Subcutaneous abdominal adipose tissue (tissue), 5 donors: ENCODE data around the gene MOSMO.

Source experiments
- H3K27ac ChIP-seq: one replicate; pipeline ENCODE4 v1.7.0; 2013; ENCODE audit warnings: low read depth, mild to moderate bottlenecking, inconsistent platforms, low read length, moderate library complexity
- H3K27me3 ChIP-seq, 5 donors: one replicate each; pipeline ENCODE4 v1.7.0; 2013; ENCODE audit warnings: low read length in 5 of 5, inconsistent platforms in 1 of 5; ENCODE audit not compliant: control insufficient read depth in 5 of 5, insufficient read depth in 4 of 5
- H3K36me3 ChIP-seq, 5 donors: one replicate each; pipeline ENCODE4 v1.7.0; 2013; ENCODE audit warnings: low read length in 5 of 5; ENCODE audit not compliant: control insufficient read depth in 5 of 5, insufficient read depth in 5 of 5
- H3K4me1 ChIP-seq, 5 donors: one replicate each; pipeline ENCODE4 v1.7.0; 2013; ENCODE audit warnings: low read length in 5 of 5, mild to moderate bottlenecking in 3 of 5, moderate library complexity in 1 of 5; ENCODE audit not compliant: control insufficient read depth in 5 of 5, insufficient read depth in 5 of 5
- H3K4me3 ChIP-seq, 5 donors: one replicate each; pipeline ENCODE4 v1.7.0; 2013; ENCODE audit warnings: low read length in 5 of 5, low read depth in 1 of 5
- H3K9ac ChIP-seq, 5 donors: one replicate each; pipeline ENCODE4 v1.7.0; 2013; ENCODE audit warnings: low read length in 5 of 5, mild to moderate bottlenecking in 4 of 5, moderate library complexity in 3 of 5
- H3K9me3 ChIP-seq, 5 donors: one replicate each; pipeline ENCODE4 v1.7.0; 2013; ENCODE audit warnings: low read length in 5 of 5; ENCODE audit not compliant: control insufficient read depth in 5 of 5
- donor health status: healthy.
- donor health status: healthy.
- donor health status: healthy.
- donor health status: healthy.
- donor health status: healthy.

MOSMO gene

GRCh38 chr16:22007509-22008214 is at the start of gene MOSMO:
MOSMO (plus strand) TSS chr16:22008111; CDS start chr16:22008302, 191 bp downstream.
- H3K4me1 ChIP-seq, result peaks cover 0 to 21% (median 20%) of the 10 kb centered on the region in 5 donors

GRCh38 chr16:21959050-21959449 is 48.9 kb upstream of the MOSMO start:
- Histone ChIP-seq H3K4me3 (no peak overlapping the region), H3K27me3 (no peaks in the 10 kb centered on the region), H3K9ac (no peak overlapping the region), H3K9me3 (no peaks in the 10 kb centered on the region), H3K27ac (no peak overlapping the region), H3K4me1 (peaks cover 3 to 25% (median 13%) of the 10 kb centered on the region in 5 donors), H3K36me3 (peaks cover 48 to 70% (median 64%) of the 10 kb centered on the region in 5 donors)

More at GRCh38 chr16:22007509-22008214, at the start of gene MOSMO:
- H3K27ac ChIP-seq, result peak within 1 kb of the TSS; percentile 76
- H3K9me3 ChIP-seq, result no peaks in the 10 kb centered on the region
- H3K9ac ChIP-seq, result peak within 1 kb of the TSS; percentile 48 to 85 (median 84)
- H3K4me3 ChIP-seq, result peak within 1 kb of the TSS; percentile 67 to 87 (median 81)
- no peaks in the 10 kb centered on the region for H3K27me3 ChIP-seq
- H3K36me3 ChIP-seq, result no peaks in the 10 kb centered on the region

- H3K36me3 ChIP-seq, result peaks cover 73 to 94% (median 91%) of the 10 kb centered on the region in 5 donors
- peaks cover 0 to 24% (median 0%) of the 10 kb centered on the region in 5 donors for H3K4me1 ChIP-seq
- H3K9ac ChIP-seq, result no peak overlapping the region
- H3K27ac ChIP-seq, result no peak overlapping the region
- H3K4me3 ChIP-seq, result no peak overlapping the region
- H3K9me3 ChIP-seq, result no peaks in the 10 kb centered on the region
- no peaks in the 10 kb centered on the region for H3K27me3 ChIP-seq
These were observed 45.4 kb upstream of the MOSMO start for GRCh38 chr16:21962475-21962874.

GRCh38 chr16:21963887-21964286 is 44.0 kb upstream of the MOSMO start:
- H3K27me3 ChIP-seq, result no peaks in the 10 kb centered on the region
- peak overlapping the region; percentile 12 for H3K27ac ChIP-seq
- H3K4me3 ChIP-seq, result no peak overlapping the region
- peaks cover 67 to 95% (median 93%) of the 10 kb centered on the region in 5 donors for H3K36me3 ChIP-seq
- no peaks in the 10 kb centered on the region for H3K9me3 ChIP-seq
- no peak overlapping the region for H3K9ac ChIP-seq
- peaks cover 0 to 21% (median 0%) of the 10 kb centered on the region in 5 donors for H3K4me1 ChIP-seq

- peaks cover 0 to 21% (median 0%) of the 10 kb centered on the region in 5 donors for H3K4me1 ChIP-seq
- peak overlapping the region; percentile 12 for H3K27ac ChIP-seq
- no peak overlapping the region for H3K4me3 ChIP-seq
- H3K36me3 ChIP-seq, result peaks cover 63 to 94% (median 92%) of the 10 kb centered on the region in 5 donors
- H3K9me3 ChIP-seq, result no peaks in the 10 kb centered on the region
- no peak overlapping the region for H3K9ac ChIP-seq
- H3K27me3 ChIP-seq, result no peaks in the 10 kb centered on the region
These were observed 43.6 kb upstream of the MOSMO start for GRCh38 chr16:21964353-21964752.

- Histone ChIP-seq H3K9ac (no peak overlapping the region), H3K36me3 (peaks cover 70 to 97% (median 94%) of the 10 kb centered on the region in 5 donors), H3K27me3 (no peaks in the 10 kb centered on the region), H3K27ac (no peak overlapping the region), H3K4me3 (no peak overlapping the region), H3K4me1 (no peaks in the 10 kb centered on the region), H3K9me3 (no peaks in the 10 kb centered on the region)
These were observed 36.1 kb upstream of the MOSMO start for GRCh38 chr16:21971856-21972255.

GRCh38 chr16:21973945-21974344 is 34.0 kb upstream of the MOSMO start:
- no peak overlapping the region for H3K9ac ChIP-seq
- H3K4me1 ChIP-seq, result no peaks in the 10 kb centered on the region
- H3K27ac ChIP-seq, result no peak overlapping the region
- no peaks in the 10 kb centered on the region for H3K27me3 ChIP-seq
- no peaks in the 10 kb centered on the region for H3K9me3 ChIP-seq
- peaks cover 73 to 97% (median 92%) of the 10 kb centered on the region in 5 donors for H3K36me3 ChIP-seq
- H3K4me3 ChIP-seq, result no peak overlapping the region

GRCh38 chr16:21980032-21980431 is 27.9 kb upstream of the MOSMO start:
- Histone ChIP-seq H3K9me3 (no peaks in the 10 kb centered on the region), H3K27ac (no peak overlapping the region), H3K4me1 (no peaks in the 10 kb centered on the region), H3K36me3 (peaks cover 78 to 97% (median 95%) of the 10 kb centered on the region in 5 donors), H3K4me3 (no peak overlapping the region), H3K27me3 (no peaks in the 10 kb centered on the region), H3K9ac (no peak overlapping the region)

GRCh38 chr16:21982108-21982507 is 25.8 kb upstream of the MOSMO start:
- H3K27me3 ChIP-seq, result no peaks in the 10 kb centered on the region
- peaks cover 71 to 80% (median 77%) of the 10 kb centered on the region in 5 donors for H3K36me3 ChIP-seq
- H3K9ac ChIP-seq, result no peak overlapping the region
- peaks cover 0 to 19% (median 6%) of the 10 kb centered on the region in 5 donors for H3K4me1 ChIP-seq
- H3K4me3 ChIP-seq, result no peak overlapping the region
- no peaks in the 10 kb centered on the region for H3K9me3 ChIP-seq
- H3K27ac ChIP-seq, result no peak overlapping the region

GRCh38 chr16:21984062-21984461 is 23.8 kb upstream of the MOSMO start:
- Histone ChIP-seq H3K4me1 (peaks cover 0 to 33% (median 8%) of the 10 kb centered on the region in 5 donors), H3K9ac (no peak overlapping the region), H3K9me3 (no peaks in the 10 kb centered on the region), H3K36me3 (peaks cover 52 to 62% (median 57%) of the 10 kb centered on the region in 5 donors), H3K27me3 (no peaks in the 10 kb centered on the region), H3K27ac (no peak overlapping the region), H3K4me3 (no peak overlapping the region)
